HG03558 (cell line): ENCODE data around the gene NDST4.
"Not testable (repeated sequence)": the region's sequence is repeated elsewhere in the genome, so short reads cannot be mapped to it uniquely, and the experiment has no call there.

Experiments
- ATAC-seq: cut with Tn5 transposase; IDR thresholded peaks from one replicate; pipeline ENCODE4 v1.9.1; 2021; ENCODE audit warnings: moderate number of reproducible peaks; ENCODE audit not compliant: unreplicated experiment; ENCODE audit errors: extremely low read depth

NDST4 gene

DNA sequence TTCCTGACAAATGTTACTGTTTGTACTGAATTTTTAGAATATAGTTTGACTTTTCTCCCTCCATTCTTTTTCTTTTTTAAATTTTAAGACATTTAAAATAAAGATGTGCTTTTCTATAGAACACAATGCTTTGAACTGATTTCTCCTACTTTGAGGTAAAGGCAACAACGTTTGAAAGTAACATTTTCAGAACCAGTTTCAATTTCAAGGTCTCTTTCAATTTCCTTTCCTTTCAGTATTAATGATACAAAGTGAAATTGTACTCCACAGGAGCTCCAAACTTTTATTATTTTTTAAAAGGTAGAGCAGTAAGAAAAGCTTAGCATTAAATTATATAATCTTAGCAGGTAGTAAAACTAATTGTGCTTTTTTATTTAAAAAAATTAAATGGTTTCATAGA lies 54.9 kb downstream of the NDST4 start:
- no peak for ATAC-seq

DNA sequence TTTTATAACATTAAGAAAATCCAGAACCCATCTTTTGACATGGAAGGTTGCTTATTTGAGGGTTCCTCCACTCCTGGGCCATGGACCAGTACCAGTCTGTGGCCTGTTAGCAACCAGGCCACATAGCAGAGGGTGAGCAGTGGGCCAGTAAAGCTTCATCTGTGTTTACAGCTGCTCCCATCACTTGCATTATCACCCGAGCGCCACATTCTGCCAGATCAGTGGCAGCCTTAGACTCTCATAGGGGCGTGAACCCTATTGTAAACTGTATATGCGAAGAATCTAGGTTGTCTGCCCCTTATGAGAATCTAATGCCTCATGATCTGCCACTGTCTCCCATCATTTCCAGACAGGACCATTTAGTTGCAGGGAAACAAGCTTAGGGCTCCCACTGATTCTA lies 58.6 kb downstream of the NDST4 start:
- no peak for ATAC-seq

DNA sequence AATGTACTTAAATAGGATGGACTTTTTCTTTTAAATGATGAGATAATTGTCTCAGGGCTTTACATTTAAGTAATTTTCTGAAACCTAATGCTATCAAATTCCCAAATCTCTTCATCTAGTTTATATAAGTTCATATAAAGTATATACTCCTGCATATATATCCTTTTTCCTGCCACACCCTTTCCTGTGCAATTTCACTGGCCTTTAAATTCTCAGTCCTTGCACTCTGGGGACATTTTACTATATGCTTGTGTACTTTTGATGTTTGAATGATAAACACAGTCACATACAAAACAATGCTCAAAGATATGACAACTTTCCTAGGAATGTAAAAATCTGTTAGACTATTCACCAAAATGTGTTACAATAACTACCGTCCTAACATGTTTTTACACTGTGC lies 60.1 kb downstream of the NDST4 start:
- no peak for ATAC-seq

DNA sequence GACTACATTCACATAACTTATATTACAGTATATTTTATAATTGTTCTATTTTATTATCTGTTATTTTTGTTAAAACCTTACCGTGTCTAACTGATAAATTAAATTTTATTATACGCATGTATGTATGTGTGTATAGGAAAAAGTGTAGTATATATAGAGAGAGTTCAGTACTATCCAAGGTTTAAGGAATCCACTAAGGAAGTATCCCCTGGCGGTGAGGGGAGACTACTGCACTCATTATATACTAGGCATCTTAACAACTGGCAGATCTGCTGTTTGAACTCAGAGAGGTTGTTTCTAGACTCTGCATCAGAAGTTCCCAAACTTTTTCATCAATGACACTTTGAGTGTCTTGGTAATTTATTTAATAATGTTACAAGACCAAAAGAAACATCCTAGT lies 70.9 kb downstream of the NDST4 start:
- ATAC-seq: no peak

DNA sequence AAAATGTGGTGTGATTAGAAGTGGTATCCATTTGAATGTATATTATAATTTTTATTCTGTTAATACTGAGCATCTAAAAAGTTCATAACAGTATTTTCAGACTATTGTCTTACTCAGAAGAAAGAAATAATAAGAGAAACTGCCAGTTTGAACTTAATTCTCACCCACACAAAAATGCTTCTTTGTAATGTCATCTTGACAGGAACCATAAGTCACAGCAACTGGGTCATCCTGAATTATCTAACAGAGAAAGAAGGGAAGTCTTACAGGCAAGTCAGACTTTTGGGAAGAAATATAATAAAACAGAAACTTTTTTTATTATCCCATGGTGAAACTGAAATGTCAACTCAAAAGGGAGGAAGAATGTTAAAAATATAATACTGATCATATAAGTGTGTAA lies 83.1 kb downstream of the NDST4 start:
- no peak for ATAC-seq

DNA sequence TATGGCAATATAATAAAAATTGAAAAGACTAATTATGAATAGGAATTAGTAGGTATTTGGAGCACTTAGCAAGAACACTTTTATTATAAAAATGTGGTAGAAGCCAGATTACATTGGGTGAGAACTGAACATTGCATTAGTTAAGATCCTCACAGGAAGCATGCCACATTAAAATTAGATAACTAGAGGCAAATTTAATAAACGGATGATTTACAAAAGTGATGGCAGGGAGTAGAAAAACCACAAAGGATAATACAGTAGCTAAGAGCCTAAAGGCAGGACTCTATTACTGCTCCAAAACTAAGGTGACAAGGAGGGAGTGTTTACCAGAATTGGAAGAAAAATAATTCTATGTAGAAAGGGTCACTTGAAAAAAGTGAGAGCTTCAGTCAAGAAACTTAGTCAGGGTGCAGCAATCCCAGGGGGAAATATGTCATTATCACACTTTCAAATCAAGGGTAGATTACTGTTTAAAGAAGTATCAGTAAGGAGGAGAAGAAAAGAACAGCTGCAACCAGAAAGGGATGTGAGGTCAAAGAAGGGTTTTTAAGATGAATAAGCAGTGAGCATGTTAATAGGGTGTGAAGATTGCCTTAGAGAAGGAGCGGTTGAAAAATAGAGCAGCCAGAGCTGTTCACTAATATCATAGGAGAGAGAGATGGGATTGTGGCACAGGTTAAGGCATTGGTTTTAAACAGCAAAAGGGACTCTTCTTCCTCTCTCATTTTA lies 84.6 kb downstream of the NDST4 start:
- no peak for ATAC-seq

DNA sequence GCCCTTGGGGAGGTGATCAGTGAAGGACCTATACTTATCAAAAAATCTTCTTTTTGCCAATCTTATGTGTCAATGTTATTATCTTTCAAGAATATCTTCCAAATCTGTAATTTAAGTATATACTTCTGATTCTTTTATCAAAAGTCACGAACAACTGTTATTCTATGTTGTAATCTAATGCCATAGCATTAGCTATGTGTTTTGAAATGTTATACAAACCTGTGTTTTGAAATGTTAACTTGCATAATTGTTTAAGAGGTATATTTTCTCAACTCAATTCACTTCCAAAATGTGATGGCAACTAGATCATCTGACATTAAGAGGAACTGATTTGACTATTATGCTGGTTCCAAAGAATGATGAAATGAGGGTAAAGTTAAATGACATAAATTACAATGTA lies 113.5 kb downstream of the NDST4 start:
- ATAC-seq: no peak

DNA sequence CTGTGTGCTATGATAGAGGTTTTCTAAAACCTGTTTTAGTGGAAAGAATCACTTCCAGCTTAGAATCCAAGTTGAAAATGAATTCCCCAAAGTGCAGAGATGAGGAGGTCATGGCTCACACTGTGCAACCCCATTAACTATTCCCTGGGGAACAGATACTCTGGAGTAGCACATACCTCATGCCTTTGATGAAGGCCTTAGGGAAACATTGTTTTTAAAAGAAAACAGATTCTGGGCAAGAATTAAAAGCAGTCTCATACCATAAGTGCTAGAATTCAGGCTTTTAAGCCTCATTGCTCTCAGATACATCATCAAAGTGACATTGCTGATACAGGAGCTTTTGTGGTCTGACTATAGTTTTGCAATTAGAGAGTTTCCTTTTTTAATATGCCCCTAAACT lies 115.1 kb downstream of the NDST4 start:
- no peak for ATAC-seq

DNA sequence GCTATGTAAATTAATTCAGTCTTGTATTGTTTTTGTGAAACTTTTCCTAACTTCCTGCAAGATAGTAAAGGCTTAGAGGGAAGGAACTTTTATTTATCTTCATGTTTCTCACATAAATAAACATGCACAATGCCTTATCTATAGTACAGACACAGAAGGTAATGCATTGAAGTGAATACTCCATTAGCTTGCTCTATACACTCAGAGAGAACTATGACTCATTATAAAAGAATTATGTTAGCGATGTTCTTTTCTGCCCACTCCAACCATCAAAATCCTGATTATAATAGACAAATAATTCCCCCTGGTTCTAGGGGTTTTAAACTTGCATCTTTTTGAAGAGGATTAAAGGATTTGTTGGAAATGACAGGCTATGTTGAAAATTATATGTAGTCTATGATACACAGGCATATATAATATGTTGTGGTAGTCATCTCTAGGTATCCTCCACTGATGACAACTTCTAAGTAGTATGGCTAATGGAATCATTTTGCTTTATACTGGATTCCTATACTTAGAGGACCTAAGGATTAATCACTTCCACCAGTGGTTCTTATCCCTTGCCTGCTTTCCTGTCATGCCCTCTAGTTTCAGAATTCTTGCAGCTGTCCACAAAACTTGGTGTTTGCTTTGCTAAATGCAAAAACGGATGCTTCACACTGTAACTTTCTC lies 115.7 kb downstream of the NDST4 start:
- no peak for ATAC-seq

DNA sequence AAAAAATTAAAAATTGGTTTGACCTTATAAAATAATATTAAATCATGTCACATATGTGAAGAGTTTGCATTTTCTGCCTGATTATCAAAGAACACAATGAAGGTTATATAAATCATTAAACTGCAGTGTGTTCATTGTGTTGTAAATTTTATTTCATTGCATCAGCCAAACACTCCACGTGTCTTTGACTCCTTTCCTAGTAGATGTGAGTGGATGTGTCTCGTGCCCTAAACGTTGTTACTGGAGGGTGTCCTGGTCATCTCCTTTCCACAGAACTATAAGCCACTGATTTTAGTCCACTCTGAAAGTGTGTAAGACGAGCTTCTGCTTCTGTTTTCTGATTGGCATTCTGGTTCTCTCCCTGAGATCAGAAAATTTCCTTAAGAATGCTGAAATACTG lies 127.3 kb downstream of the NDST4 start:
- ATAC-seq: no peak

DNA sequence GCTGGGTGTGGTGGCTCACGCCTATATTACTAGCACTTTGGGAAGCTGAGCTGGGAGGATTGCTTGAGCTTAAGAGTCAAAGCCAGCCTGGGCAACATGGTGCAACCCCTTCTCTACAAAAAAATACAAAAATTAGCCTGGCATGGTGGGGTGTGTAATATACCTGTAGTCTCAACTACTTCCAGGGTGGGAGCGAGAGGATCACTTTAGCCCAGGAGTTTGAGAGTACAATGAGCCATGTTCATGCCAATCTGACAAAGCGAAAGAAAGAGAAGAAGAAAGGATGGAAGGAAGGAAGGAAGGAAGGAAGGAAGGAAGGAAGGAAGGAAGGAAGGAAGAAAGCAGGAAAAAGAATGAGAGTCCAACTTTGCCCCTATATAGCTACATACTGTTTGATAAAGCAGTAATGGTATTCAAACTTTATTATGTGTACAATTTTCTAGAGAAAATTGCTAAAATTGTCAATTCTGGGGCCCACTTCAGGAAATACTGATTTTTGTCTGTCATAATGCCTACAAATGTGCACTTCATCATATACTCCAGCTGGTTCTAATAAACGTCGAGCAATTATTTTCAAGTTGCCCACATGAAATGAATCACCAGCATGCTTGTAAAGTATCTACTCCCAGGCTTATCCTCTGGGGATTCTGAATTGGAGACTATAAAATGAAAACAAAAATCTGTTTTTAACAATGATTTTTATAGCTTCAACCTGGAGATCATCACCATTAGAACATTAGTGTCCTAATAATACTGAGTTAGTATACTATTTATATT lies 132.3 kb downstream of the NDST4 start:
- ATAC-seq: no peak

DNA sequence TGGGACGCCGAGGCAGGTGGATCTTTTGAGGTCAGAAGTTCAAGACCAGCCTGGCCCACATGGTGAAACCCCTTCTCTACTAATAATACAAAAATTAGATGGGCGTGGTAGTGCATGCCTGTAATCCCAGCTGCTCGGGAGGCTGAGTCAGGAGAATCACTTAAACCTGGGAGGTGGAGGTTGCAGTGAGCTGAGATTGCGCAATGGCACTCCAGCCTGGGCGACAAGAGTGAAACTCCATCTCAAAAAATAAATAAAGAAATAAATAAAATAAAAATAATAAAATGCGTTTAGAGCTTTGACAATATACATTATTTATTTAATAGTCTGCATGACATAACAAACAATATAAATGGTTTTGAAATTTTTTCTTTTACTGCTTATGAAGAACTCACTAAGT lies 133.0 kb downstream of the NDST4 start:
- not testable (repeated sequence) for ATAC-seq

DNA sequence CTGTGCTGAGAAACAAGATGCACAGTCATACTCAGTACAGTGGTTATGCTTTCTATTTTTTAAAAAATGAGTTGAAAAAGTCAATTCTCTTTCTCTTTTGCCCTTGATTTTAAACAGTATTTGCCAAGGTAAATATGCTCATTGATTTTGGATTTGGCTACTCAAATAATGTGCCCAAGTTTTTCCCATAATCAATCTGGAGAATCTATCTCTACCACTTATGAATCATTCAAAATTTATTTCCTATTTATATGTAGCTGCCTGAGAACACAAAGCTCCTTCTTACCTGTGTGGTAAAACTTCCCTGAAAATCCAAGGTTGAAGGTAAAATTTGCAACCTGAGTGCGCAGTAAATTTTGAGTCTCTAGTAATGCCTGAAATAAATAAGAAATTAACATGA lies 136.5 kb downstream of the NDST4 start:
- no peak for ATAC-seq

DNA sequence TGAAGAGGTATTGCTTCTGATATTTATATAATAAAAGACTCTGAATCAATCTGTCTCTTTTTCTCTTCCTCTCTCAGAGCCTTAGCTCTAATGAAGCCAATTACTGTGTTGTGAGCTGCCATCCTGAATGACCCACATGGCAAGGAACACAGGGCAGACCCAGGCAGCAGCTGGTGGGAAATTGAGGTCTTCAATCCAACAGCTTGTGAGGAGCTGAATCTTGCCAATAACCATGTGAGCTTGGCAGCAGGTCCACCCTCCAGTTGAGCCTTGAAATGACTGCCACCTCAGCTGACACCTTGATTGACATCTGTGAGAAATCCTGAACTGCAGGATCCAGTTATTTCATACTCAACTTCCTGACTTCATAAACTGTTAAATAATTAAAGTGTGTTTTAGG lies 149.4 kb downstream of the NDST4 start:
- no peak for ATAC-seq

DNA sequence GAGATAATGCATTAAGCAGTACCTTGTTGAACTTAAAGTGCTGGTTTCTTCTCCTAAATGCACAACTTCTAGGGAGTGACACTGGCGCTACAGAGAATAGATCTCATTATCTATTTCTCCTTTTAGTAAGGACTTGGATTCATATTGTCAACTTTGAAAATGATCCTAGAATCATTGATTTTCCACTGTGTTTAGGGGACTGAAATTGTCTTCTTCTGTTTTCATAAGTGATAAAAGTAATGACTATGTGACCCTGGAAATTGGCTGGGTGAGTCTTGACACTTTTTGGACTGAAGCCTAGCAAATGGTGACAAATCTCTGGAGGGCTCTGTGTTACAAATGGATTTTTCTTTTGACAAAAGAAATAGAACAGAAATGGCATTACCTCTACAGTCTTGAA lies 167.8 kb downstream of the NDST4 start:
- no peak for ATAC-seq

DNA sequence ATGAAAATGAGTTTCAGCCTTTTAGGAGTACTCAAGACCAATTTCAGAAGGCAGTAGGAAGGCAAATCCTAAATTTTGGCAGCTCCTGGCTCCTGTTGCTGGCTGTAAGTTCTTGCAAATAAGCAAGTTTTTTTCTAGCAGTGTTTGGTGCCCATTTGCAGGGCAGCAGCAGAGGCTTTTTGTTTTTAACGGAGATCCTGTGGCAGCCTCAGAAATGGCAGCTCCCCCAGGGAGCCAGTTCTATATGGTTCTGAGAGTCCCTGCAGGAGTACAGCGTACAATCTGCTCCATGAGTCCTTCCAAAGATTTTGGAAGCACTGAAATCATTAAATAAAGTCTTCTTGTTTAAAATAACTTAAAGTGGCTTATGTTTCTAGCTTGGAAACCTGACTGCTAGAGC lies 171.9 kb downstream of the NDST4 start:
- no peak for ATAC-seq

DNA sequence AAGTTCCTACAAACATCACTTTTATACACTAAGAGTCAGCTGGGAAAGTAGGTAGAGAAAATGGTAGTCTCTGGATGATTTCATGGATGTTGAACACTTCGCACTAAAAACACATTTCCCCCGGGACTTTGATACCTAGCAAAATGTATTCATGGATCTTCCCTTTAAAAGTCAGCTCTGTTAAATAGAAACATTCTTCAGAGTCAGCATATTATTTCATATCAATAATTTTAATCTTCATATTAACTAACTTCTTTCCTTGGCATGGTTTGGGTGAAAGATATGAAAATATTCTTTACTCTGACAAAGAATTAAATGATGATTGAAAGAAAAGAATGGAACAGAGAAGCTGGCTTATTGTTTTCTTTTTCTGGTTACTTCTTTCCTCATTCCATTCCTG lies 185.5 kb downstream of the NDST4 start:
- no peak for ATAC-seq

DNA sequence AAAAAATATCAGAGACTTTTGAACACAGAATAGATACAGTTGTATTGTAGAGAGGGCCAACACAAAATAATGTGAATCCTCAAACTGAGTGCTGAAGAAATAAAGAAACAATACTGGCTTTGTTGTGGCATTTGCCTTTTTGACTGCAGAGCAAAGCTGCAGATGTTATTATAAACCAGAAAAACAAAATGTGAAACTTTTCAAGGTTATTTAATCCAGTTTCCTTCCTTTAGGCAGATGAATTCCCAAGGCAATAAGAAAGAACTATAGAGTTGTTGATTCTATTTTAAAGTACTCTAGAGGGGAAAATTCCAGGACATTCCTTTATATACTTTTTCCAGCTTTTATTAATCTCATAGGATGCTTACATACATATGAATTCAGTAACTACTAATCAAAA lies 186.8 kb downstream of the NDST4 start:
- no peak for ATAC-seq

DNA sequence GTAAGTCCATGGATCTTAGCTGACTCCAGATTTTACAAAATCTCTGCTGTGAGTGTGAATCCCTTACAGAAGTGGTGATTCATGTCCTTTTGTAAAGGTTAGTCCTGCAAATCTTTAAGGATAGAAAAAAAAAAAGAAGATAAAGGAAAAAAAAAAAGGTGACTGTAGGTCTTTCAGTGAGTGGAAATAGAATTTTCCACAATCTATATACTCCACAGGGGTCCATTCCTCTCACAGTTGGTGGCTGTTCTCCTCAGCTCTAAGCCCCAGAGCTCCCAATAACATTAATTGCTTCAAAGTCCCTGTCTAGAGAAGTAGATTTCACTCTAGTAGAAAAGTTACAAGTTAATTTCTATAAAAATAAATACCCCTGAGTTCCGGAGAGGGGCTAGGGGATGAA lies 189.1 kb downstream of the NDST4 start:
- ATAC-seq: no peak

DNA sequence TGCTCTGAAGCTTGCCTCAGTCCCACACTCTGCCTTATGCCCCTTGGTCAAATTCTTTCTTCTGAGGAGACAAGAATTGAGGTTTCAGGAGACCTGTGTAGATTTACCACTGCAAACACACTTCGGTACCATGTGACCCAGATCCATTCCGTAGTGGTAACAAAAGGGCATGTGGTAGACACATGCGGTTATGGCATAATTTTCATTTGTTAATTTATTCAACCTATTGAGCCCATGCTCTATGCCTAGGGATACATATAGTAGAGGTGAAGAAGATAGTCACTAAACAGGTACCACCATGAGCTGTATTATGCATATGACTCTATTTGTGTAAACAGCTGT lies 190.9 kb downstream of the NDST4 start:
- ATAC-seq: no peak

DNA sequence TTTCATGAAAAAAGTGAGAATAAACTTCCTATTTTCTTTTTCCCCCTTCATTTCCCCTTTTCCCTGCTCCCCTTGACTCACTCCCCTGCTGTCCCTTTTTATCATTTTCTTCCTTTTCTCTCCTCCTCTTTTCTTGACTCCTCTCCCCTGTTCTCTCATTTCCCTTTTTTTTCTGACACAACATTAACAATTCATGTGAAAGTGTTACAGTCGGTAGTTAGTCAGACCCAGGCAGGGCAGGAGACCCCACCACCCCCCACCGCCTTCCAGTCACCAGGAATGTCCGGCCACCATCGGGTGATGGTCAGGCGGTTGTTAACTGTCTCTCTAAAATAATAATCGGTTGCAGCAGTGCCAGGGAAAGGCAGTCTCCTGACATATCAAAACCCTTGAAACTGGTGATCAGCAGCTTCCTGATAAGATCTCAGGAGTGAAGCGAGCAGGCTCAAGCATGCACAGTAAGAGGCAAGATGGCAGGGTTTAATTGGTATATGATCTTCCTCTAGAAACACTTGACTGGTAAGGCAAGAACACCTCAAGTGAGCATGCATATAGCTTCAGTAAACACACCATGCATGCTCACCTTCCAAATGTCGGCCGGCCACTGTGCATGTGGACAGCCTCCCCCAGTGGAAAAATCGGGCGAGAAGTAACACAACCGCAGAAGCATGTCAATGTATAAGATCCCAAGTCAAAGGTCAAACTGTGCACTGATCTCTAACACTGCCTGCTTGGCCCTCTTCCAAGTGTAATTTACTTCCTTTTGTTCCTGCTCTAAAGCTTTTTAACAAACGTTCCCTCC lies 191.4 kb downstream of the NDST4 start:
- no peak for ATAC-seq
